NCI-H2196 treated with DMSO at 0.1 percent for 48 hours (cell line): ENCODE results near the gene IGFBP5.

Experiments
- DNase-seq: peaks from one replicate; lab custom pipeline; 2025; ENCODE audit not compliant: unreplicated experiment; lab: John Stamatoyannopoulos, UW

The IGFBP5 gene

GRCh38 chr2:216626168-216626874 lies 69.0 kb downstream of the IGFBP5 start:
- DNase-seq = no peak

GRCh38 chr2:216624251-216624650 lies 71.1 kb downstream of the IGFBP5 start:
- DNase-seq = no peak

- no peak for DNase-seq
Measured at GRCh38 chr2:216622526-216622925, 72.8 kb downstream of the IGFBP5 start.
